Measurements from ENCODE around the gene ZRANB3. TPM values are rescaled to one million over a fixed set of nuclear protein-coding genes. Genes with fewer than 3 reads are reported as not detected.

ZRANB3 gene
- total RNA-seq, 1 experiment from 2014 or later = 10.4 TPM

DNA sequence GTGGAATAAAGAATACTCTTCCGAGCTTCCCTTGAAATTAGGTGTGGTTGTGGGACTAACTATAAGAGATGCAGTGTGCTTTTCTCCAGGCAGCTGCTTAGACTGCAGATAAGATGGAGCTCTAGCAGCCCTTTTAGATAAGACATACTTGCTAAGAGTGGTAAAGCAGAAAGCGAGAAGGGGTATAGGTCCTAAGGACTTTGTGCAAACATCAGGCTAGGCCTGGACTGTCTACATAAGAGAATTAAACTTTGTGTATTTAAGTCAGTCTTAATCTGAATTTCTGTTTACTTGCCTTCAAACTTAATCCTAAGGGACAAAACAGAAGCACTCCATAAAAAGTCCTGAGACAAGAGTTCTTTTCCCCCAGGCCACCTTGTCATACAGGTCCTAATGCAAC is 260.0 kb downstream of the ZRANB3 start:
- no peak overlapping the region for H3K4me3 ChIP-seq (ENCODE audit: insufficient read depth, low read depth, low read length)
- no peaks in the 10 kb centered on the region for H3K36me3 ChIP-seq (replicated peaks; ENCODE audit: control insufficient read depth, insufficient read depth, low read length)
- no peak for DNase-seq
- no peaks in the 10 kb centered on the region for H3K27me3 ChIP-seq (ENCODE audit: control insufficient read depth, insufficient read depth, low read length)

GRCh38 chr2:135265960-135266490 is 265.0 kb downstream of the ZRANB3 start:
- DNase-seq = no peak
- Histone ChIP-seq H3K36me3 (replicated peaks; ENCODE audit: control insufficient read depth, insufficient read depth, low read length) (no peaks in the 10 kb centered on the region), H3K27me3 (ENCODE audit: control insufficient read depth, insufficient read depth, low read length) (no peaks in the 10 kb centered on the region), H3K4me3 (ENCODE audit: insufficient read depth, low read depth, low read length) (no peak overlapping the region)

GRCh38 chr2:135259123-135259522 is 271.9 kb downstream of the ZRANB3 start:
- Histone ChIP-seq H3K27me3 (ENCODE audit: control insufficient read depth, insufficient read depth, low read length) (no peaks in the 10 kb centered on the region), H3K4me3 (ENCODE audit: insufficient read depth, low read depth, low read length) (no peak overlapping the region), H3K36me3 (replicated peaks; ENCODE audit: control insufficient read depth, insufficient read depth, low read length) (no peaks in the 10 kb centered on the region)
- no peak for DNase-seq

- Histone ChIP-seq H3K4me3 (ENCODE audit: insufficient read depth, low read depth, low read length) (no peak overlapping the region), H3K27me3 (ENCODE audit: control insufficient read depth, insufficient read depth, low read length) (no peaks in the 10 kb centered on the region), H3K36me3 (replicated peaks; ENCODE audit: control insufficient read depth, insufficient read depth, low read length) (no peaks in the 10 kb centered on the region)
- DNase-seq = peak; percentile 10
Observed at GRCh38 chr2:135258193-135258592, 272.8 kb downstream of the ZRANB3 start.

DNA sequence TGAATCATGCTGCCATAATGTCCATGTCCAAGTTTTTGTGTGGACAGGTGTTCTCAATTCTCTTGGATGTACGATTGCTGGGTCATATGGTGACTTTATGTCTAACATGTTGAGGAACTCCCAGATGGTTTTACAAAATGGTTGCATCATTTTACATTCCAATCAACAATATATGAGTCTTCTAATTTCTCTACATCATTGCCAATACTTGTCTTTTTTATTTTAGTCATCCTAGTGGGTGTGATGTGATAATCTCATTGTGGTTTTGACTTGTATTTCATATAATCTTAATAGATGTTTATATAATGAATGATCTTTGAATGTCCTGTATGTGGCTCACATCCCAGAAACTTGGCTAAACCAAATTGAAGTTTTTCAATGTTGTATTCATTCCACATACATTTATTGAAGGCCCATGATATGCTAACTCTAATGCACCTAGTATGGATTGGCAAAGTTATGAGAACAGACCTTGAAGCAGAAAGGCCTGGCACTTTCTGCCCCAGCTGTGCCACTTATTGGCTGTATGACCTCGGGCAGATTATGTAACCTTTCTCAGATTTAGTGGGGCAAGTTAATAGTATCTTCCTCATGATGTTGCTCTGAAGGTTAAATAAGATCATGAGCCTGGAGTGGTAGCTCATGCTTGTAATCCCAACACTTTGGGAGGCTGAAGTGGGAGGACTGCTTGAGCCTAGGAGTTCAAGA is 273.5 kb downstream of the ZRANB3 start:
- no peak for DNase-seq
- no peaks in the 10 kb centered on the region for H3K36me3 ChIP-seq (replicated peaks; ENCODE audit: control insufficient read depth, insufficient read depth, low read length)
- no peak overlapping the region for H3K4me3 ChIP-seq (ENCODE audit: insufficient read depth, low read depth, low read length)
- no peaks in the 10 kb centered on the region for H3K27me3 ChIP-seq (ENCODE audit: control insufficient read depth, insufficient read depth, low read length)

- Histone ChIP-seq H3K27me3 (ENCODE audit: control insufficient read depth, insufficient read depth, low read length) (no peaks in the 10 kb centered on the region), H3K36me3 (replicated peaks; ENCODE audit: control insufficient read depth, insufficient read depth, low read length) (no peaks in the 10 kb centered on the region), H3K4me3 (ENCODE audit: insufficient read depth, low read depth, low read length) (no peak overlapping the region)
- no peak for DNase-seq
Observed at GRCh38 chr2:135256531-135257260, 274.3 kb downstream of the ZRANB3 start.

DNA sequence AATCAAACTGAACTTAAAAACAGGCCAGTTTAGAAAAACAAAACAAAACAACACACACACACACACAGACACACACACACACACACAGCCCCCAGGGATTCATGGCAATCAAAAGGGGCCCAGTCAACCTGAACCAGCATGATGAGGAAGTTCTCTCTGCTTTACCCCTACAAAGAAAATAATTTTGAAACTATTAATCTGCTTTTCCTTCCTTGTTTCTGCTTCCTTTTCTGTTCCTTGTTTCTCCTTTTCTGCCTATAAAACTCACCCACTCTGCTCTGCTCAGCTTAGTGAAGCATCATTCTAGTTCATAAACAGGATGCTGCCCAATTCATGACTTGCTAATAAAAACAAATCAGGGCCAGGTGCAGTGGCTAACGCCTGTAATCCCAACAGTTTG is 275.8 kb downstream of the ZRANB3 start:
- no peak for DNase-seq
- no peak overlapping the region for H3K4me3 ChIP-seq (ENCODE audit: insufficient read depth, low read depth, low read length)

GRCh38 chr2:135252805-135253458 is 278.1 kb downstream of the ZRANB3 start:
- Histone ChIP-seq H3K36me3 (replicated peaks; ENCODE audit: control insufficient read depth, insufficient read depth, low read length) (no peaks in the 10 kb centered on the region), H3K4me3 (ENCODE audit: insufficient read depth, low read depth, low read length) (no peak overlapping the region), H3K27me3 (ENCODE audit: control insufficient read depth, insufficient read depth, low read length) (no peaks in the 10 kb centered on the region)
- DNase-seq = peak; percentile 12

More for the DNA sequence above, 275.8 kb downstream of the ZRANB3 start:
- Histone ChIP-seq H3K27me3 (ENCODE audit: control insufficient read depth, insufficient read depth, low read length) (no peaks in the 10 kb centered on the region), H3K36me3 (replicated peaks; ENCODE audit: control insufficient read depth, insufficient read depth, low read length) (no peaks in the 10 kb centered on the region)

- Histone ChIP-seq H3K27me3 (ENCODE audit: control insufficient read depth, insufficient read depth, low read length) (no peaks in the 10 kb centered on the region), H3K4me3 (ENCODE audit: insufficient read depth, low read depth, low read length) (no peak overlapping the region), H3K36me3 (replicated peaks; ENCODE audit: control insufficient read depth, insufficient read depth, low read length) (no peaks in the 10 kb centered on the region)
- no peak for DNase-seq
Observed at GRCh38 chr2:135248611-135249010, 282.4 kb downstream of the ZRANB3 start.

DNA sequence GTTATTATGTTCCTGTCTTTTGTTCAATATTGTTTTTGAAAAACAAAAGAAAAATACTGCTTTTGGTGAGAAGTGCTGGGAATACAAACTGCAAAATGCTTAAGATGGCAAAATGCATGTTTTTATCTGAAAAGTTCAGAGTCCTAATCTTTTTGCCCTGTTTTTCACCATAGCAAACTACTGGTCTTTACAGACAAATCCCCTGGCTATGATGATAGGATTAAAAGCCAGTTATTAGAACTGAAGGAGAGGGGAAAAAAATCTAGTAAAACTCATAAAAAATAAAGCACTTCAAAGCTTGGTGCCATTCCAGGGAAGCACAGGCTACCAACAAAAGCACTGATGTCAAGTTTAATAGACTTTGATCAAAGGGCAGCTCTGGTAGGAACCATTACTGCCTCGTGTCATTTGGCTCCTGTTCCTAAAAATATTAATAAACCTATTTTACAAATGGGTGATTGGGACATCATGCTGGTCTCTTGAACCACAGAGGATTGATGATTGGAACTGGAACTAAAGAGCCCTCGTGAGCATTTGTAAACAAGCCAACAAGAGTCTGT is 284.2 kb downstream of the ZRANB3 start:
- H3K36me3 ChIP-seq (replicated peaks; ENCODE audit: control insufficient read depth, insufficient read depth, low read length) = no peaks in the 10 kb centered on the region
- DNase-seq = no peak
- no peaks in the 10 kb centered on the region for H3K27me3 ChIP-seq (ENCODE audit: control insufficient read depth, insufficient read depth, low read length)
- H3K4me3 ChIP-seq (ENCODE audit: insufficient read depth, low read depth, low read length) = no peak overlapping the region

DNA sequence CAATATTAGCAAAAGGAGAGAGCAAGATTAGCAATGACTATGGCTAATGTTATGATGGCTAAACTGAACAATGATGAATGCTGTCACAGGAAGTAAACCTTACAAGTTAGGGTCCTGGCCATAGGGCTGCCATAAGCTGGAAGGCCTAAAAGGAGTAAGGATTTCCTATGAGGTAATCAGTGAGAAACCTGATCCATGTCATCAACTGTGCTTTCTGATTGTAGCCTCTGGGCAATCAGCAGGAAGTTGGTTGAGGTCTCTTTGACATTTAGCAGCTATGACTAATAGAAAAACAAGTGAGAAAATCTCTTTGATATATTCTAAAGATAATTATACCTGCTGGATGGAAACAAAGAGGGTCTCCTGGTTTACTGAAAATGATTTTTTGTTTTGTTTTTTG is 285.9 kb downstream of the ZRANB3 start:
- Histone ChIP-seq H3K27me3 (ENCODE audit: control insufficient read depth, insufficient read depth, low read length) (no peaks in the 10 kb centered on the region), H3K4me3 (ENCODE audit: insufficient read depth, low read depth, low read length) (no peak overlapping the region), H3K36me3 (replicated peaks; ENCODE audit: control insufficient read depth, insufficient read depth, low read length) (no peaks in the 10 kb centered on the region)
- DNase-seq = no peak

DNA sequence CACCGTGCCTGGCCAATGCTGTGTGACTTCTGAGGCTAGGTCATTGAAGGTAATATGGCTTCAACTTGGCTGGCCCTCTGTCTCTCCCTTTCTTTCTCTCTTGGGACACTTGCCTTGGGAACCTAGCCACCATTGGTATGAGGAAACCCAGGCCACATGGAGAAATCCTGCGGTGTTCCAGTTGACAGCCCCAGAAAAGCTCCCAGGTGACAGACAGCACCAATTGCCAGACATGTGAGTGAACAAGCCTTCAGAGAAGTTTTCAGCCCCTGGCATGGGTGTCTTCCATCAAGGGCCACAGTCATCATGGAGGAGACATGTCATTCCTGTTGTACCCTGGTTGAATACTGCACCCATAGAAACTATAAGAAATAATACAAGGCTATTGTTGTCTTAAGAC is 292.4 kb downstream of the ZRANB3 start:
- no peak for DNase-seq
- no peaks in the 10 kb centered on the region for H3K27me3 ChIP-seq (ENCODE audit: control insufficient read depth, insufficient read depth, low read length)
- no peak overlapping the region for H3K4me3 ChIP-seq (ENCODE audit: insufficient read depth, low read depth, low read length)
- H3K36me3 ChIP-seq (replicated peaks; ENCODE audit: control insufficient read depth, insufficient read depth, low read length) = no peaks in the 10 kb centered on the region

DNA sequence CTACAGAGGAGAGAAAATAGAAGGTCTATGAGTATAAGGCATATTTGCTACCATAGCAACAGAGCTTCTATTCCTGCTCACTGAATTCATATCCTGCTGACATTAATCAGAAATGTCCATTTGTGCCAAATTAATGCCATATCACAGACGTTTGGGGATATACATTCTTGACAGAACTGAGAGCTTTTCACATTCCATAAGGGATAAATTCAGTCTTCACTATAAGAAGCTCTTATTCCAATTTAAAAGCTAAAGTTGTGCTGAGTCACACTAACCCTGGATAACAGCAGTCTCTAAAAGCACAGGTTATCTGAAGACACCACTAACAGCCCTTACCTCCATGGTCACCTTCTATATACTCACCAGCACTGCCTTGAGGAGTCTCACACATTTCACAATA is 300.9 kb downstream of the ZRANB3 start:
- Histone ChIP-seq H3K36me3 (replicated peaks; ENCODE audit: control insufficient read depth, insufficient read depth, low read length) (no peaks in the 10 kb centered on the region), H3K4me3 (ENCODE audit: insufficient read depth, low read depth, low read length) (no peak overlapping the region)
- DNase-seq = no peak

GRCh38 chr2:135227386-135227785 is 303.6 kb downstream of the ZRANB3 start:
- no peak for DNase-seq
- no peak overlapping the region for H3K4me3 ChIP-seq (ENCODE audit: insufficient read depth, low read depth, low read length)
- no peaks in the 10 kb centered on the region for H3K36me3 ChIP-seq (replicated peaks; ENCODE audit: control insufficient read depth, insufficient read depth, low read length)
- no peaks in the 10 kb centered on the region for H3K27me3 ChIP-seq (ENCODE audit: control insufficient read depth, insufficient read depth, low read length)

More for the DNA sequence above, 300.9 kb downstream of the ZRANB3 start:
- no peaks in the 10 kb centered on the region for H3K27me3 ChIP-seq (ENCODE audit: control insufficient read depth, insufficient read depth, low read length)

All from H7 (cell line).